K562 (cell line): ENCODE results near the gene PRXL2A. TPM values are rescaled to one million over a fixed set of nuclear protein-coding genes. Genes with fewer than 3 reads are reported as not detected.

Experiments used
- ATF4 ChIP-seq: fragments of 450-650 bp; formaldehyde crosslinking; IDR thresholded peaks from 2 replicates; pipeline ENCODE4 v1.4.0; 2022; ENCODE audit warnings: mild to moderate bottlenecking, moderate library complexity
- CEBPG ChIP-seq, 3 experiments: fragments of 200-800 bp in 1 of 3; sonication (Bioruptor generic) in 1 of 3; sonication (generic) in 1 of 3; formaldehyde crosslinking in 1 of 3; IDR thresholded peaks in 2 of 3; conservative IDR thresholded peaks in 1 of 3; 2 replicates each; pipeline versions ENCODE4 v1.6.1 to v1.8.0; 2016 to 2022; ENCODE audit warnings: missing compliant biosample characterization in 2 of 3, missing genetic modification characterization in 2 of 3, mild to moderate bottlenecking in 1 of 3, missing genetic modification reagents in 1 of 3
- EGR1 ChIP-seq: fragments of 450-650 bp; conservative IDR thresholded peaks from 2 replicates; pipeline ENCODE4 v1.6.1; 2017; ENCODE audit warnings: mild to moderate bottlenecking
- HLTF ChIP-seq: fragments of 450-650 bp; IDR thresholded peaks from 2 replicates; pipeline ENCODE4 v1.6.1; 2016
- ID3 ChIP-seq, 2 experiments: fragments of 250-450 bp in 1 of 2; fragments of 450-650 bp in 1 of 2; sonication (Bioruptor Pico) in 1 of 2; IDR thresholded peaks; 2 replicates each; pipeline versions ENCODE4 v1.6.1 to v1.8.0; 2016 to 2021; ENCODE audit warnings: mild to moderate bottlenecking in 2 of 2, moderate library complexity in 2 of 2, missing compliant biosample characterization in 1 of 2, missing genetic modification characterization in 1 of 2
- IRF2 ChIP-seq: sonication (generic); formaldehyde crosslinking; IDR thresholded peaks from 2 replicates; pipeline ENCODE4 v1.8.1; 2022; ENCODE audit warnings: mild to moderate bottlenecking, missing genetic modification reagents
- JUND ChIP-seq, 2 experiments: IDR thresholded peaks; 2 replicates in 1 of 2; 3 replicates in 1 of 2; pipeline ENCODE4 v1.6.1; 2011; ENCODE audit warnings: borderline replicate concordance in 2 of 2, low read depth in 2 of 2, low read length in 2 of 2, improper control_type of control experiment in 1 of 2, missing biosample characterization in 1 of 2, missing genetic modification characterization in 1 of 2, missing genetic modification reagents in 1 of 2
- KDM2B ChIP-seq: fragments of 250-450 bp; sonication (Bioruptor Pico); IDR thresholded peaks from 2 replicates; pipeline ENCODE4 v1.8.0; 2021; ENCODE audit warnings: mild to moderate bottlenecking, moderate library complexity
- PRMT5 ChIP-seq: sonication (generic); formaldehyde crosslinking; IDR thresholded peaks from 2 replicates; pipeline ENCODE4 v1.5.0; 2020; ENCODE audit warnings: missing genetic modification reagents
- SLC30A9 ChIP-seq: fragments of 250-450 bp; sonication (Bioruptor Pico); IDR thresholded peaks from 2 replicates; pipeline ENCODE4 v1.8.0; 2022; ENCODE audit warnings: mild to moderate bottlenecking, moderate library complexity
- TAL1 ChIP-seq: fragments of 450-650 bp; IDR thresholded peaks from 2 replicates; pipeline ENCODE4 v1.6.1; 2016; ENCODE audit warnings: mild to moderate bottlenecking
- U2AF1 ChIP-seq: fragments of 200-400 bp; formaldehyde crosslinking; optimal IDR thresholded peaks from 2 replicates; pipeline ENCODE3; 2017; ENCODE audit warnings: mild to moderate bottlenecking, low read depth, low read length, moderate library complexity
- ZBTB40 ChIP-seq, 2 experiments: fragments of 450-650 bp in 1 of 2; sonication (generic) in 1 of 2; formaldehyde crosslinking in 1 of 2; IDR thresholded peaks; 2 replicates each; pipeline versions ENCODE4 v1.7.1 to v1.9.0; 2016 to 2022; ENCODE audit warnings: inconsistent platforms in 1 of 2, mild to moderate bottlenecking in 1 of 2, missing genetic modification reagents in 1 of 2
- ZNF444 ChIP-seq: fragments of 250-450 bp; sonication (Bioruptor Pico); IDR thresholded peaks from 2 replicates; pipeline ENCODE4 v1.4.0; 2020; ENCODE audit warnings: mild to moderate bottlenecking, moderate library complexity
- ZNF766 ChIP-seq: fragments of 200-800 bp; sonication (Bioruptor generic); conservative IDR thresholded peaks from 2 replicates; pipeline ENCODE4 v1.6.1; 2016; ENCODE audit warnings: missing genetic modification characterization, missing compliant biosample characterization
- polyA plus RNA-seq, 8 experiments: library from polyadenylated mRNA; depleted of rRNA in 4 of 8; stranded (reverse) in 5 of 8; unstranded in 3 of 8; fragments of >200 nt; fragmentation: Nextera tagmentation in 2 of 8; fragmentation: Illumina TruSeq in 1 of 8; extraction: Ambion mirVana in 2 of 8; extraction: Trizol in 1 of 8; gene quantifications; 2 replicates each; pipeline versions ENCODE4 v1.2.1 to v1.2.3, GENCODE V29; 2011 to 2014; ENCODE audit warnings: inconsistent platforms in 1 of 8, missing spikeins in 1 of 8
- total RNA-seq, 7 experiments: library from RNA; depleted of rRNA in 6 of 7; stranded (reverse); fragments of >200 nt in 6 of 7; fragmentation: Illumina TruSeq in 2 of 7; extraction: Trizol in 2 of 7; gene quantifications; 2 replicates each; pipeline versions ENCODE4 v1.2.1 to v1.2.3, GENCODE V29; 2011 to 2021; ENCODE audit warnings: low replicate concordance in 1 of 7

PRXL2A gene
- total and polyA plus RNA-seq, 9 of the 15 experiments (the other 6 are each of a cell fraction or from before 2014, with no cell fraction given): 0.14 to 1.2 (median 0.75) TPM

DNA sequence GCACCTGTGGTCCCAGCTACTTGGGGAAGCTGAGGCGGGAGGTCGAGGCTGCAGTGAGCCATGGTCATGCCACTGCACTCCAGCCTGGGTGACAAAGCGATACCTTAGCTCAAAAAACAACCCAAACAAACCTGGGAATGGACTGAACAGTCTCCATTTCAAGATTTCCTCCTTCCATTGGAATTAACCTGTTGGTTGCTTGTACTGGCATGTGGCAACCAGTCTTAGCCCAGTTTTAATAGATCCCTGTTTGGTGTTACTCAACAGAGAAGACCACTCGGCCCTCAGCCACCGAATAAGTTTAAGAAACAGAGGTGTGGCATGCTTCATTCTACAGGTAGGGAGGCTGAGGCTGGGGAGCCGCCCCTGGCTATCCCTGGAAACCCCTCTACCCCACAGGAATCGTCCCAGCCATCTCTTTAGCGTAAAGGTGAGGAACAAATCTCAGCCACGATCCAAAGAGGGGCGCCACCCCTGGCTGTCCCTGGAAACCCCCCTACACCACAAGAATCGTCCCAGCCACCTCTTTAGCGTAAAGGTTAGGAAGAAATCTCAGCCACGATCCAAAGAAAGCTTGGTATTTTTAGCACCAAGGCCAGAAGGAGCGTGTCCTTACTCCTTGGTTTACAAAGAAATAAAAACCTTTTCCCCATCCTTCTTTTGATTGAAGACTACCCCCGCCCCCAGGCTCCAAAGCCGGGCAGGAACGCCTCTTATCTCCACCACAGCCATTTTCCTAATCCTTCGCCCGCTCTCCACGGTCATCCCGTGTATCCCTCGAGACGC is 44.9 kb downstream of the PRXL2A start (continued):
- TF ChIP-seq ZBTB40 (IDR thresholded peaks at IDR 0.05): 0 out of 2 replicates have a peak, but pooled peaks have one; percentile 40
- TF ChIP-seq ZBTB40 (CRISPR knock-in tag; IDR thresholded peaks at IDR 0.05): no peak
- 0 out of 2 replicates have a peak, but pooled peaks have one; percentile 7 for TF ChIP-seq JUND (IDR thresholded peaks at IDR 0.05; ENCODE audit: borderline replicate concordance, low read depth, low read length)
- TF ChIP-seq JUND (tag; IDR thresholded peaks at IDR 0.05; ENCODE audit: borderline replicate concordance, low read depth, low read length): no peak
- TF ChIP-seq ZNF766 (CRISPR knock-in tag): 0 out of 2 replicates have a peak, but pooled peaks have one; percentile 37
- TF ChIP-seq ZNF444: no peak
- no peak for TF ChIP-seq U2AF1
- peak; percentile 88; the same call in 1 of the 2 replicates for TF ChIP-seq KDM2B (CRISPR knock-in tag)
- no peak for TF ChIP-seq CEBPG (CRISPR knock-in tag; IDR thresholded peaks at IDR 0.05)
- no peak for TF ChIP-seq CEBPG (tag; conservative IDR thresholded peaks at IDR 0.05 in 1 of 2, IDR thresholded peaks at IDR 0.05 in 1 of 2)
- TF ChIP-seq ID3 (CRISPR knock-in tag; IDR thresholded peaks at IDR 0.05): no peak
- 0 out of 2 replicates have a peak, but pooled peaks have one; percentile 31 for TF ChIP-seq ID3 (tag; IDR thresholded peaks at IDR 0.05)
- no peak for TF ChIP-seq TAL1
- peak; percentile 33; the same call in 1 of the 2 replicates for TF ChIP-seq ATF4
- no peak for TF ChIP-seq IRF2 (CRISPR knock-in tag)
- no peak for TF ChIP-seq PRMT5
- TF ChIP-seq HLTF: no peak
- no peak for TF ChIP-seq SLC30A9 (CRISPR knock-in tag)
- 0 out of 2 replicates have a peak, but pooled peaks have one; percentile 13 for TF ChIP-seq EGR1
